NCI-H774 (cell line): Measurements from ENCODE around the gene SLC35G3.
"Not testable (repeated sequence)": the region's sequence is repeated elsewhere in the genome, so short reads cannot be mapped to it uniquely, and the experiment has no call there.

Experiments
- DNase-seq: peaks from one replicate; lab custom pipeline; 2025; lab: John Stamatoyannopoulos, UW

SLC35G3 gene

DNA sequence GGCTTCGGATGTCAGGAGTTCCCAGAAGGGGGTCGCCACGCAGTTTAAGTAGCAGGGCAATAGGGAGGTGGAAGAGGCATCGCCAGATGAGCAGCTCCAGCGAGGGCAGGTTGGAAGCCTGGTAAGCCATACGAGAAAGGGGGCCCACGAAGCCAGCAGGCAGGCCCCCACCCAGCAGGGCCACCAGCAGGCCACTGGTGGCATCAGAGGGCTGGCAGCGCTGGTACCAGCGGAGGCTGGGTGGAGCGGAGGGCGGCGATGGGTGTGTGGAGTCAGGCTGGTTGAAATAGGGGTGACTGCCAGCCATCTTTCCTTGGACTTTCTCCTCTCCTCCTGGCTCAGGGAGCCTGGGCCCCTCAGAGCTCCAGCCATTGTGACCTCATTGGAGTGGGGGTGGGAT, at the start of gene SLC35G3:
TSS of gene SLC35G3 (minus strand) at position 393 of the 400 bp plus-strand sequence. CDS start at position 307, 86 bp downstream.
- DNase-seq, result not testable (repeated sequence)

DNA sequence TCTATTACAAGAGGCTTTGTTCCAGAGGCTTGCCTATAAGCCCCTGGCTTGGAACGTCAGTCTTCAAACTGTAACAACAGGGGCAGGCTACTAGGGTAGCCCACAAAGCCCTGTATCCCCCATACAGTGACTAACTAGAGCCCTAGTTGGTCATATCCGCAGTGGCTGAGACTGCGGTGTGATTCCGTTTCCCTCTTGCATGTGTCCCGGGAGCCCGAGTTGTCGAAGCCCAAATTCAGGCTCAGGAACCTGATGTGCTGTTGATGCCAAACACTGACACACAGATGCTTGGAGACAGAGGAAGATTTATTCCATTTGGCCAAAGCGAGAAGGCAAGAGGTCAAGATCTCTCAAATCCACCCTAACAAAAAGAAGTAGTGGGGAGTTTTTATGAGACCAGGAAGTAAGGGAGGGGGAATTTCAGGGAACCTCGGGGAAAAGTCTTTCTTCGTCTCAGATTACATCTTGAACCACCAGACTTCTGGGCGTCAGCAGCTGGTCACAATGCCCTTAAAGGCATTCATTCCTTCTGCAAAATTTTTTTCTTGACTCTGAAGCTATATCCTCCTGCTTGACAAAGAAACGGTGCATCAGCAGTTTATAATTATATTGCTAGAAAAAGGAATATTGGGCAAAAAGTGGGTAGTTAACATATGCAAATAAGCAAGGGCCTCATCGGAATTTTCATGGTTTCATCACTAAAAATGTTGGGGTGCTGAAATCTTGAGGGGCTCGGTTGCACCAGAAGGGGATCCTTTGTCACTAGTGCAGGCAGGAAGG, 49.6 kb upstream of the SLC35G3 start:
- DNase-seq, result no peak

DNA sequence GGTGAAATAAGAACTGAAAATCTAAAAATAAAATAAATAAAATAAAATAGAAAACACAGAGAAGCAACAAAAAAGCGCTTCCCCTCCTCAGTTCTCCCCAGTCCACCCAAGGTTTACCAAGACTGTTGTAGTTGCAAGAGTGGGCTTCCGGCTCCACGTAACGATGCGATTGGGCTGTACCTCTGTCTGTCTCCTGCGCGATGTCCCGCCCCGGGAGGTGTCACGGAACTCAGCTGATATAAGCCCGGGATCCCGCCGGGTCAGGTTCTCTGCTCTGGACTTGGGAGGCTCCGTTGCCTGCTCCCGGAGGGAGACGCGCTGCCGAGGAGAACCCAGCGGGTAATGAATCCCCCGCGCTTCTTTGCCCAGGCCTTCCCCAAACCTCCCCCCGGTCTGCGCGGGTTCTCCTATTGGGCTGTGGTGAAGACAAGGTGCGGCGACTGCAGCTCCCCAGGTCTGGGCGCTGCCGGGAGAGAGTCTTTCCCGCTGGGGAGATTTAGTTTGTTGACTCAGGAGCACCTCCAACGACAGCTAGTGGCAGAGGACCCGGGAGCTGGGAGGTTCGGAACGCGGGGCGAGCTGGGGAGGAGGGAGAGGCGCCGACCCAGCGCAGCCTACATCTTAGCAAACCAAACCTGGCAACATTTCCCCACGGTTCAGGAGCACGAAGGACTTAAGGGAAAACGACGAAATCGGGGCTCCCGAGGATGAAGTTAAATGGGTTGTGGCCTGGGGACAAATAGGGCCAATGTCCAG, 48.8 kb upstream of the SLC35G3 start, which contains the start of gene SLFN5:
TSS of gene SLFN5 (plus strand) at position 268 of the 756 bp plus-strand sequence. CDS start 15,619 bp downstream, outside the sequence.
- peak; percentile 82 for DNase-seq

DNA sequence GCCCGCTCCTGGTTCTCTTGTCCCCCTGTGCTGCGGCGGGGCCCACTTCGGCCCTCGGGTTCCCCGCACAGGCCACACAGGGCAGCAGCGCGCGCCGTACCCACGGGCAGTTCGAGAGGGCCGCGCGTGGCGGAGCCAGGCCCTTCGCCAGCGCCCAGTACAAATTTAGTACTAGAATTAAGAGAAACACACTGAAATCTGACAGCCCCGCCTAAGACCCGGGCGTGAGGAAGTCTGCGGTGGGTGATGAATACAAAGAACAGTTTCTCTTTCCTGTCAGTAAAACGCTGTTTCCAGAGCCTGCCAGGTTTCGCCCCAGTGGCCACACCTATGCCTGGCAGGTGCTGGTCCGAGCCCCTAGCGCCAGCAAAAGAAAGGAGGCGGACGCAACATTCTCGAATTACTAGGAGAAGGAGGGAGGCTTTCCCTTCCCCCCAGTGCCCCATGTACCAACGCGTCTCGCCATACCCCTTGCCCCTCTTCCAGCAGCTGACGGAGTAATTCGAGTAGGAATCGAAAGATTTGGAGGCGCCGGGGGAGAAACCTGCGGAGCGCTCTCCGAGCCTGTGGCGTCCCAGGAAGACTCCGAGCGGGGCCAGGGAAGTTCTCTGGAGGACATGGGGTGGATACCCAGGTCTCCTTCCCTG, 48.1 kb upstream of the SLC35G3 start:
- DNase-seq, result peak; percentile 56

DNA sequence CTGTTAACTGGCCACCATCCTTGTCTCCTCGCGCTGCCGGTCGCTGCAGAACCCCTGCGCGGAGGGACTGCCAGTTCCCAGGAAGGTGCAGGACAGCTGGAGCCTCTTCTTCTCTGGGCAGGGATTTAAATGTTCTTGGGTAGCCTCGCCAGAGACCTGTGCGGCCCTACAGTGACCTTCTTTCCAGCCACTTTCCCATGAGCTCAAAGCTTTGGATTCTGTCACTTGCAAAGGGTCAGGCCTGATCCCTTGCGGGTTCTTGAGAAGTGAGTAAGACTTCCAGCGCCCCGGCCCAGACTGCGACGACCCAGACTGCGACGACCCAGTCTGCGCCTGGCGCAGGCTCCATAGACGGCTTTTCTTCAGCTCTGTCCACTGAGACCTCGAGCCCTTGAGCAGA, 47.3 kb upstream of the SLC35G3 start:
- no peak for DNase-seq

DNA sequence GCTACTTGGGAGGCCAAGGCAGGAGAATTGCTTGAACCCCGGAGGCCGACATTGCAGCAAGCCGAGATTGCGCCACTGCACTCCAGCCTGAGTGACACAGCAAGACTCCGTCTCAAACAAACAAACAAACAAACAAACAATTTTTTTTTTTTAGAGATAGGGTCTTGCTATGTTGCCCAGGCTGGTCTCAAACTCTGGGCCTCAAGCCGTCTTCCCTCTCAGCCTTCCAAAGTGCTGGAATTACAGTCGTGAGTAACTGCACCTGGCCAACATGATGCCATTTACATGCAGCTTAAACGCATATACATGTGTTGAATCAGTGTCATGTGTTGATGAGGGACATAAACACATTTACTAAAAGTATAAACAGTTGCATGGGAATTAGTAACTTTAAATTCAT, 46.7 kb upstream of the SLC35G3 start:
- DNase-seq, result no peak

DNA sequence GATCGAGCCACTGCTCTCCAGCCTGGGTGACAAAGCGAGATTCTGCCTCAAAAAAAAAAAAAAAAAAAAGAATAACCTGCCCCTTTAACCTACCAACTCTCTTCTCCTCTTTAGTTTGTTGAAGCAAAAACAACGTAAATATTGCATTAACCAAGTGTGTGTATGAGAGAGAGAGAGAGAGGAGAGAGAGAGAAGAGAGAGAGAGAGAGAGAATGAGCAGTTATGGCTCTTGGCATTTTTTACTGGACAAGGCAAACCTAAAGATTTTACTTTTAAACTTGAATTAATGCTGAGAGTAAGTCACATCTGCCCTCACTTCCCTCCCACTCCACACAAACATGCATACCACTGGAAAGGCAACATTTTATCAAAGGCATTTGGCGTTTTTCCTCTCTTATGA, 45.6 kb upstream of the SLC35G3 start:
- DNase-seq, result no peak

DNA sequence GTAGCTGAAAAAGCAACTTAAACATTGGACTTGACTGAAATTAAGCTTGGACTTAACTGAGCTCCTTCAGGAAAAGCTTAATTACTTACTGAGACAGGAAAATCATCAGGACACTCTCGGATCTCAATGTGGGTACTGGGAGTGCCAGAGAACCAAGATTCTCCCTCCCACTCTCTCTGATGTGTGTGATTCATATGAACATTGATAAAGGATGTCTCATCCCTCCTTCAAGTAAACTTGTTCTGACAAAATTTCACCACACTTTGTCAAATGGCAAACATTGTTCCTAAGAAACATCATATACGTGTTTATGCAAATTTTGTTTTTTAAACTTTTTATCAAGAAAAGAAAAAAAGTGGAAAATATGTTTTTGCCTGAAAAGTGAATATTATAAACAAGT, 44.6 kb upstream of the SLC35G3 start:
- no peak for DNase-seq

DNA sequence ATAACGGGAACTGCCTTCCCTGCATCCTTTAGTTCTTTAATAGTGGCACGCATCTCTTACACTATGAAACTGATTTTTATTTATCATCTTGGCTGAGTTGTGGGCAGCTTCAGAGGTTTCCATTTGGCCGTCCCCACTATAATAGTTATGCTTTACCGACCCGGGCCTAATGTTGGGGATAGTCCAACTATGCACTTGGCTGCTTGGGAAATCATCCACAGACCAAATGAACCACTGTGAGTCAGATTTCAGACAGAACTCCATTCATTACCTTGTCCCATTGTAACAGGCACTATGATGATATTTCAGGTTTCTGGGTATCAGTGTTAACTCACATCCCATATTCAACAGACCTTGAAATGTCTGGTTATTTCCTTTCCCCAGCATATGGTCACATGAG, 42.6 kb upstream of the SLC35G3 start:
- no peak for DNase-seq

DNA sequence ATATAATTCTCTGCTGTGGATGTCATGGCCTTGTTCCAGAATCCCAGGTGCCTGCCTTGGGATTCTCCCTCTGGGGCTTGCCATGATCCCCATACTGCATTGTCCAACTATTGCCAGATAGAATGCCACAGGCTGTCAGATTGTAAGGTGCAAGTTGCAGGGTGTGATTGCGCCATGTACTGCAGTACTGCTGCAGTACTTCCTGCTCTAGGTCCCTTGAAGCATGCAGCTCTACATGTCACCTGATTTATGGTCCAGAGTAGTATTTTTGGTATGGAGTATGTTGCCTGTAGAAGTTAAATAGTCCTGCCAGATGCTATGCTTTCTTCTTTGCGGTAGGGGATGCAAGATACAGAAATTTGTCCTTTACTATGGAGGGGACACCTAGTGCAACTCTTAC, 41.7 kb upstream of the SLC35G3 start:
- DNase-seq, result no peak

DNA sequence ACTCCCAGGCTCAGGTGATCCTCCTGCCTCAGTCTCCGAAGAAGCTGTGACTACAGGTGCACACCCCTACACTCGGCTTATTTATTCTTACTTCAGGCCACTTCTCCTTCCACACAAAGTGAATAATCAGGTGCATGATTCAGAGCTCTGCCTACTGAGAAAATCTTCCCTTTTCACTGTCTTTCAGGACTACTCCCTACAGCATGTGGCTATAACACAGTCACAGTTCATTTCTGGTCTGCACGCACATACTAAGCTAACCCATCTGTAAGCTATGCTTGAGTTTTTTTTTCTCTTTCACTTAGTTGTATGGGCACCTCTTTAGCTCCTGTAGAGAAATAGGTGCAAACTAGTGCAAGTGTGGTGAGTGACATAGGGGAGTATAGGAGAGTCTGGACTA, 41.1 kb upstream of the SLC35G3 start:
- no peak for DNase-seq

DNA sequence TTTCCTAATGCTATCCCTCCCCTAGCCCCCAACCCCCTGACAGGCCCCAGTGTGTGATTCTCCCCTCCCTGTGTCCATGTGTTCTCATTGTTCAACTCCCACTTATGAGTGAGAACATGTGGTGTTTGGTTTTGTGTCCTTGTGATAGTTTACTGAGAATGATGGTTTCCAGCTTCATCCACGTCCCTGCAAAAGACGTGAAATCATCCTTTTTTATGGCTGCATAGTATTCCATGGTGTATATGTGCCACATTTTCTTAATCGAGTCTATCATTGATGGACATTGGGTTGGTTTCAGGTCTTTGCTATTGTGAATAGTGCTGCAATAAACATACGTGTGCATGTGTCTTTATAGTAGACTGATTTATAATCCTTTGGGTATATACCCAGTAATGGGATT, 40.1 kb upstream of the SLC35G3 start:
- not testable (repeated sequence) for DNase-seq

DNA sequence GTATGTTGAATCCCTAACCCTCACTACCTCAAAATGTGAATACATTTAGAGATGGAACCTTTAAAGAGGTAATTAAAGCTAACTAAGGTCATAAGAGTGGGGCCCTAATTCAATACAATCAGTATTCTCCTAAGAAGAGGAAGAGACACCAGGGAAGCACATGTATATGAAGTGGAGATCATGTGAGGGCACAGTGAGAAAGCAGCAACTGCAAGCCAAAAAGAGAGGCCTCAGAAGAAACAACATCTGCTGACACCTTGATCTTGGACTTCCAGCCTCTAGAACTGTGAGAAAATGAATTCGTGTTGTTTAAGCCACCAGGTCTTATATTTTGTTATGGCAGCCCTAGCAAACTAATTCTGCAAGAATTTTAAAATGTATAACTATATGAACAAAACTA, 35.4 kb upstream of the SLC35G3 start:
- no peak for DNase-seq

DNA sequence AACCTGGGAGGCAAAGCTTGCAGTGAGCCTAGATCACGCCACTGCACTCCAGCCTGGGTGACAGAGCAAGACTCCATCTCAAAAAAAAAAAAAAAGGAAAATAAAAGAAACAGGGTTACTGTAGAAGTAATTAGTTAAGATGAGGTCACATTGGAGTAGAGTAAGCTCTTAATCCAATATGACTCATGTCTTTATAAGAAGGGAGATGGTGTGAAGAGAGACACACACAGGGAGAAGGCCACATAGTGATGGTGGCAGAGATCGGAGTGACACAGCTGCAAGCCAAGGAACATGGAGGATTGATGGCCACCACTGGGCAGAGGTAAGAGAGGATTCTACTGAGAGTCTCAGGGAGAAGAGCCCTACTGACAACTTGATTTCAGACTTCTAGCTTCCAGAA, 33.4 kb upstream of the SLC35G3 start:
- no peak for DNase-seq

DNA sequence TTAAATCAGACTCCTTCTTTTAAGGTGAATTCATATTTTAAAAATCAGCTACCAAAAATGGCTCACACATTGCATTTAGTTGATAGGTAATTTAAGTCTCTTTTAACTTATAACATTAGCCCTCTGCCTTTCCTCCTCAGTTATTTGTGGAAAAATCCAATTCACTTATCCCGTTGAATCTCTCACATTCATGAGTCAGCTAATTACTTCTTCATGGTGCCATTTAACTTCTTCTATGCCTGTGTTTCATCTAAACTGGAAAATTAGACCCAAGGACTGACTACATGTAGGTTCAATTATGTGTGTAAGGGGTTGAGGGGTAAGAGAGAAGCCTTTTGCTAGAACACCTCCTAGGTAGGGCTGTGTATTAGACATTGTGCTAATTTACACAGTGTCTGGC, 30.2 kb upstream of the SLC35G3 start:
- DNase-seq, result no peak

DNA sequence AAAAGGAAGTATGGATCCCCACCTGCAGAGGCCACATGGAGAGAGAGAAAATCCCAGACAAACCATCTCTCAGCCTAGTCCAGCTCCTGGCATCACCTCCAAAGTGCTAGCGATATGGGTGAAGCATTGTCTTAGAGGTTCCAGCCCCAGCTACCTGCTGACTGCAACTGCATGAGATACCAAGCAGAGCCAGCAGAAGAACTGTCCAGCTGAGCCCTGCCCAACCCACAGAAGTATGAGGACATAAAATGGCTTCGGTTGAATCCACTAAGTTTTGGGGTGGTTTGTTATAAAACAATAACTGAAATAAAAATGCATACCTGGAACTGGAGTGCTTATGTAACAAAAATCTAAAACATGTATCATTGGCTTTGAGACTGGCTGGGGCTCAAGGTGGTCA, 28.3 kb upstream of the SLC35G3 start:
- no peak for DNase-seq

DNA sequence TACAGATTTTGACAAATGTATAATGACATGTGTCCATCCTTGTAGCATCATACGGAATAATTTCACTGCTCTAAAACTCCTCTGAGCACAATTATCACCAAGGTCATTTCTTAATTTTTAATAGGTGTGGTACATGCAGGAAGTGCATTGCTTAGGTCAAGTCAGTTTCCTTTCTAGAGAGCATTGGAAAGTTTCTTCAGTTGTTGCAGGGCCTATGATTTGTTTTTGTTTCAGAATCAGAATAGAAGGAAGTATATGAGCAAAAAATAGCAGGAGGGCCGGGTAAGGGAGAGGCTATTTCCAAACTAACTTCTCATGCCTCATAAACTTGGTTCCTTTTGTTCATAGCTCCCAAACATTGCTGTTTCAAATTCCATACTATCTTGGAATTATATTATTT, 24.7 kb upstream of the SLC35G3 start:
- DNase-seq, result no peak

DNA sequence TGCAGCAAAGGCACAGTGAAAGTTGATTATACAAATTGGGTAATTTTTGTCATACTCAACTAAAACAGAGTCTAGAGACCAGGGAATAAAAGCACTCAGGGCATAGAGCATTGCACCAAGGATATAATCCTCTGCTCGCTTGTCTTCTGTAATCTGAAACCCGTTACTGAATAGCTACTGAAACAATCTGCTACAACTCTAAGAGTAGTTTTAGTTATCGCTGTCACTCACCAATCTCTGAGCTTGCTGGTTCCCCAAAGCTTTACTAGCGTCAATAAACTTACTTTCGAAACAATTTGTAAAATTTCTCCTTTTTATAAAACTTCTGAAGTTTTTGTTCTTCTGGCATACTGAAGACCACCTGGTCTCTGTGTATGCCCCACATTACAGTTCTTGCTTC, 22.9 kb upstream of the SLC35G3 start:
- DNase-seq, result no peak

DNA sequence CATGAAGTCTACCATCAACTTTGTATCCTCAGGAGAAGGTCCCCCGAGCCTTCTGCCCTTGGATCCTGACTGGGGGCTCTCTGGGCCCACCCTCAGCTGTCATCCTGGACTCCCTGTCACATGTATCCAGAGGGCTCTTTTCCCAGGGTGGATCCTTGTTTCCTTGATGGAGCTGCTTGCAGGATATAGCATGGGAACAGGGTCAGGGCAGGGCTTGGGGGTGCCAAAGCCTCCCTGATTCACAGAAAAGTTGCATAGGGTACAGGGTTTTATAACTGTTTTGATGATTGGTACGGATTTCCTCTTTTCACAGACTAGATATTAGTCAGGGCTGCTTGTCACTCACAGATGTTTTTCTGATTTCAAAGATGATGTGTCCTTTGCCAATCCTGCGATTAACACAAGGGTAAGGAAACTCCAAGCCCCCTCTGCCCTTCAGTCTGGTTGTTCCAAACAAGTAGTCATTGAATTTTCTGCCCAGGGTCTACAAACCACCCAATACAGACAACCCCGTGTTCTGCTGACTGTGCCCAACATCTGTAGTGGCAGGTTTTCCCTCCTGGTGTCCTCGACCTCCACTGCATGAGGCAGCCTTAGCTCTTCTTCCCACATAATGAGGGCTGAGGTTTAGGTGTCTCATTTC, 20.6 kb upstream of the SLC35G3 start:
- no peak for DNase-seq

DNA sequence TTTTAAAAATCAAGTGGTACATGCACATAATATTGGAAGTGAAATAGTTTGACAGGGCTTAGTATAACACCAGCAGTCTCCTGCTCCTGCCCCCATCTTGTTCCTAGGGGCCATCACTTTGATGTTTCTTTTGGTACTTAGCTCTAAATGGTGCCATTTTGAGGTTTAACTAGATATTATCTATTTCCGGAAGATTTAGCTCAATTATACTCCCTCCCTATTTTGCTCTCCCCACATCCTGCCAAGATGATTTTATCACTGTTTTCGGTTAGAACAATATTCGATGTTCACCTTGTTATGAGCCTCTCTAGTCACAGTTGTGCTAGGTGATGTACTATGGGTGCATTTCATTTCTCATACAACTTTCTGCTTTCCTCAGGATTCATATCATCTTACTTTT, 20.0 kb upstream of the SLC35G3 start:
- no peak for DNase-seq

DNA sequence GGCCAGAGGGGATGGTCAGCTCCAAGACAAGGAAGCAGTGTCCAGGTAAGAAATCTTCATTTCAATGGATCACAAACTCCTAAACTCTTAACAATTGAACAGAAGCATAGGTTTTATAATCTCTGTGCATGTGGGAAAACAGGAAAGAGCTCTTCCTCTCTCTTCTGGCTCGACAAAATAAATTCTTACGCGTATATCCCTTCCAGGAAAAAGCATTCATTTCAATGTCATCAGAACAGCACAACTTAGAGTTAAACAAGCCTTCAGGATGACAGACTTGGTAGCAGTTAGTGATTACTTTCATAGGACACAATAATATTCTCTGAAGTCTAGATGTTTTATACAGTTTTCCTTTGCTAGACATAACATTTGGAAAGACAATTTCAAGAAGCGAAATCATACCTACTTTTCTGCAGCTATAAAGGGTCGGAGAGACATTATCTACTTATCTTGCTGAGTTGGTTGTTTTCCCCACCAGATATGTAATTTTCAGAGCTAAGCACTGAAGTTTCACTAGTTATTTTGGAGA, 19.3 kb upstream of the SLC35G3 start:
- no peak for DNase-seq

DNA sequence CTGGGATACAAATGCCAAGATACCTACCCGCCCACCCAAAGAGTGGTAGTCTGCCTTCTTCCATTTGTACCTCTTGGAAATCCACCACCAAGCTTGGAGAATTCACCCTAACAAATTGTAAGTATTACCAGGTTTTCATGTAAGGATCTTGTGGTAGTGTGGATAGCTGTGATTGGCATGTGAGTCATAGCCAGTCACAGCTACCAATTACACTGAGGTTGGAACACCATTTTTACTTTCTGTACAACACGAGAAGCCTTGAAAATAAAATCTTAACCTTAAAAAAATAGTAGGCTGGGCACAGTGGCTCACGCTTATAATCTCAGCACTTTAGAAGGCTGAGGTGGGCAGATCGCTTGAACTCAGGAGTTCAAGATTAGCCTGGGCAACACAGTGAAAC, 18.5 kb upstream of the SLC35G3 start:
- no peak for DNase-seq
